Mesendoderm (in vitro differentiated cells): ENCODE data around the gene CHST11.

Experiments used
- DNase-seq: peaks from one replicate; pipeline ENCODE4 v3.0.0; 2013
- H2AK5ac ChIP-seq: 2 replicates; pipeline ENCODE4 v1.6.1; 2013; ENCODE audit warnings: low read length, inconsistent platforms
- H2BK120ac ChIP-seq: 2 replicates; pipeline ENCODE4 v1.6.1; 2013; ENCODE audit warnings: low read depth, mild to moderate bottlenecking, low read length, moderate library complexity, mixed read lengths
- H2BK15ac ChIP-seq: replicated peaks from 2 replicates; pipeline ENCODE4 v1.6.1; 2013; ENCODE audit warnings: low read depth, mild to moderate bottlenecking, moderate library complexity
- H2BK5ac ChIP-seq: 2 replicates; pipeline ENCODE4 v1.6.1; 2013; ENCODE audit warnings: low read length, inconsistent platforms
- H3K18ac ChIP-seq: 2 replicates; pipeline ENCODE4 v1.6.1; 2013; ENCODE audit warnings: mild to moderate bottlenecking, low read length, mixed read lengths
- H3K23ac ChIP-seq: one replicate; pipeline ENCODE4 v1.6.1; 2013; ENCODE audit warnings: low read length
- H3K27ac ChIP-seq: 2 replicates; pipeline ENCODE4 v1.5.1; 2013; ENCODE audit warnings: low read depth, mild to moderate bottlenecking, inconsistent platforms, low read length, moderate library complexity
- H3K27me3 ChIP-seq: 2 replicates; pipeline ENCODE4 v1.6.1; 2013; ENCODE audit warnings: low read length, control low read depth, mild to moderate bottlenecking, inconsistent platforms; ENCODE audit not compliant: insufficient read depth, poor library complexity
- H3K36me3 ChIP-seq: 2 replicates; pipeline ENCODE4 v1.6.1; 2013; ENCODE audit warnings: low read length, inconsistent platforms; ENCODE audit not compliant: control insufficient read depth, insufficient read depth
- H3K4ac ChIP-seq: one replicate; pipeline ENCODE4 v1.6.1; 2013; ENCODE audit warnings: low read depth, mild to moderate bottlenecking, low read length, moderate library complexity
- H3K4me1 ChIP-seq: 2 replicates; pipeline ENCODE4 v1.6.1; 2013; ENCODE audit warnings: low read depth, low read length, inconsistent platforms; ENCODE audit not compliant: control insufficient read depth
- H3K4me2 ChIP-seq: 2 replicates; pipeline ENCODE4 v1.6.1; 2013; ENCODE audit warnings: low read length
- H3K4me3 ChIP-seq: 2 replicates; pipeline ENCODE4 v1.5.1; 2013; ENCODE audit warnings: mild to moderate bottlenecking, low read length
- H3K56ac ChIP-seq: one replicate; pipeline ENCODE4 v1.6.1; 2013; ENCODE audit warnings: low read length
- H3K79me1 ChIP-seq: 2 replicates; pipeline ENCODE4 v1.6.1; 2013; ENCODE audit warnings: low read length, inconsistent platforms
- H3K79me2 ChIP-seq: 2 replicates; pipeline ENCODE4 v1.6.1; 2013; ENCODE audit warnings: mild to moderate bottlenecking, low read length; ENCODE audit not compliant: control insufficient read depth, insufficient read depth
- H3K9ac ChIP-seq: 2 replicates; pipeline ENCODE4 v1.6.1; 2013; ENCODE audit warnings: low read length, inconsistent platforms
- H4K5ac ChIP-seq: one replicate; pipeline ENCODE4 v1.6.1; 2013; ENCODE audit warnings: low read length
- H4K8ac ChIP-seq: one replicate; pipeline ENCODE4 v1.6.1; 2013; ENCODE audit warnings: low read depth, mild to moderate bottlenecking, control low read depth, low read length, moderate library complexity
- WGBS: extraction: QIAGEN DNeasy Blood & Tissue Kit; methylation state at CpG from one replicate; pipeline ENCODE4 v1.1.7; 2013; ENCODE audit warnings: low lambda C conversion rate, missing lambda C conversion rate; ENCODE audit not compliant: insufficient coverage; ENCODE audit errors: extremely low coverage; 5-methylcytosine and 5-hydroxymethylcytosine counted together

Gene CHST11

DNA sequence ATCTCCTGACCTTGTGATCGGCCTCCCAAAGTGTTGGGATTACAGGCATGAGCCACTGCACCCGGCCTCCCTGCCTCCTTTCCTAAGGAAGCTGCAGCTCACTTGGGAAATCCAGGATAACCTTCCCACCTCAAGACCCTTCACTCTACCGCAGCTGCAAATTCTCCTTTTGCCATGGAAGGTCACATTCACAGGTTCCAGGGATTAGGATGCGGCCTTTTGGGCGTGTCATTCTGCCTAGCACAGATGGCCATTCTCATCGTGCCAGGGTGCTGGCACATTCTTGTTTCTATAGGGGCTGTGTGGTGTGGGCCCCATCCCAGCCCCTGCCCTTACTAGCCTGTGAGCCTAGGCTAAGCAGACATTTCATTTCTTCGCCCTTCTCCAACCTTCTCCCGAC, 219.9 kb downstream of the CHST11 start:
- Histone ChIP-seq H2AK5ac (no peak overlapping the region), H2BK5ac (no peak overlapping the region), H3K23ac (no peak overlapping the region), H3K79me2 (no peaks in the 10 kb centered on the region), H2BK15ac (no peak overlapping the region), H3K4me3 (no peak overlapping the region), H3K9ac (no peak overlapping the region), H3K27me3 (no peaks in the 10 kb centered on the region), H3K56ac (no peak overlapping the region), H3K4ac (no peak overlapping the region), H4K5ac (no peak overlapping the region), H3K18ac (no peak overlapping the region), H2BK120ac (no peak overlapping the region), H4K8ac (no peak overlapping the region), H3K27ac (no peak overlapping the region), H3K36me3 (no peaks in the 10 kb centered on the region), H3K4me1 (peaks cover 6% of the 10 kb centered on the region), H3K4me2 (no peak overlapping the region), H3K79me1 (no peaks in the 10 kb centered on the region)
- no CpG with 5 or more reads among the region's 8 CpGs for WGBS
- no peak for DNase-seq

DNA sequence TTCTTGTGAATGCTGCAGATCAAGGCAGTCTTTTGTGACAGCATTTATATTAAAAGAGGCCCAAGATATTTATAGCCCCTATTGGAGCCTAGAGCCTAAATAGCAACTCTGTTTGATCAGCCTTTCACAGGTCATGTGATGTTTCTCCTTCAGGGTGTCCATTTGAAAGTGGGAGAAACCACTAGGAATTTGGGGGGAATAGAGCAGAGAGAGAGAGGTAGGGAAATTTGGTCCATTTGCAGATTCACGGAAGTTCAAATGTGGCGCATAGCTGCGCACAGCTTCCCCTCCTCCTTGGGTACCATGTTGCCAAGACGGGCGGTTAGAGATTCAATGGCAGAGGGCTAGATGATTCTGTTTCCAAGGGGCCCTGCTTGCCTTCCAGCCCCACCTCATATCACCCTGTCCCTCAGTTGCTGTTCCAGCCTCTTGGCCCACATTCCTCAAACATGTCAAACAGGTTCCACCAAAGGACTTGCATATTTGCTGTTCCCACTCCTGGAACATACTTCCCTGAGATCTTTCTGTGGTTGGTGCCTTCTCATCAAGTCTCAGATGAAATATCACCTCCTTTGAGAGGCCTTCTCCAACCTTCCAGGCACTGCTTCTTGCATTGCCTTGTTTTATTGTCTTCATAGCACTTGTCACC, 220.8 kb downstream of the CHST11 start:
- H2BK120ac ChIP-seq: no peak overlapping the region
- H3K4me3 ChIP-seq: no peak overlapping the region
- no peak overlapping the region for H2BK15ac ChIP-seq
- H3K79me1 ChIP-seq: no peaks in the 10 kb centered on the region
- no peaks in the 10 kb centered on the region for H3K4me1 ChIP-seq
- no peak overlapping the region for H3K18ac ChIP-seq
- no peak overlapping the region for H3K27ac ChIP-seq
- no peak overlapping the region for H4K8ac ChIP-seq
- WGBS: no CpG with 5 or more reads among the region's 5 CpGs
- no peak overlapping the region for H2AK5ac ChIP-seq
- DNase-seq: no peak
- no peaks in the 10 kb centered on the region for H3K36me3 ChIP-seq
- H4K5ac ChIP-seq: no peak overlapping the region
- no peak overlapping the region for H3K9ac ChIP-seq
- no peaks in the 10 kb centered on the region for H3K79me2 ChIP-seq
- no peak overlapping the region for H3K56ac ChIP-seq
- H3K4ac ChIP-seq: no peak overlapping the region
- no peaks in the 10 kb centered on the region for H3K27me3 ChIP-seq
- H3K23ac ChIP-seq: no peak overlapping the region
- no peak overlapping the region for H3K4me2 ChIP-seq
- no peak overlapping the region for H2BK5ac ChIP-seq

DNA sequence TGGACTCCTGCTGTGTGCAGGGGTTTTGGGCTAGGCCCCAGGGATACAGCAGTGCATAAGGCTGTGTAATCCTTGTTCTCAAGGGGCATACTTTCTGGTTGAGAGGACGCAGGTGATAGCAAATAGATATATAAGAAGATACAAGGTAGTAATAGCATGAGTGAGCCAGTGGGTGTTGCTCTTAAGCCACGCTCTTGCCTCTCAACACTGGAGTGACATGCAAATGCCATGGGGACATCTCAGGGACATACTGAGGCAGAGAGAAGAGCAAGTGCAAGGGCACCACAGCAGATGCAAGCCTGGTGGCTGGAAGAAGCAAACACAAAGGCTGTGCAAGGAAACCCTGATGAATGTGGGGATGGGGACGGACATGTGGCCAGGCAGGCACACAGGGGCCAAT, 223.3 kb downstream of the CHST11 start:
- H4K8ac ChIP-seq: no peak overlapping the region
- H3K4me2 ChIP-seq: no peak overlapping the region
- no peak overlapping the region for H2BK120ac ChIP-seq
- no peak overlapping the region for H2BK5ac ChIP-seq
- H3K9ac ChIP-seq: no peak overlapping the region
- peak; percentile 73 for DNase-seq
- no peaks in the 10 kb centered on the region for H3K27me3 ChIP-seq
- H3K56ac ChIP-seq: no peak overlapping the region
- no peak overlapping the region for H3K4me3 ChIP-seq
- H3K23ac ChIP-seq: no peak overlapping the region
- H3K4ac ChIP-seq: no peak overlapping the region
- H3K79me1 ChIP-seq: no peaks in the 10 kb centered on the region
- no peaks in the 10 kb centered on the region for H3K4me1 ChIP-seq
- H3K79me2 ChIP-seq: no peaks in the 10 kb centered on the region
- no peak overlapping the region for H4K5ac ChIP-seq
- no peak overlapping the region for H2BK15ac ChIP-seq
- H3K18ac ChIP-seq: no peak overlapping the region
- H3K27ac ChIP-seq: no peak overlapping the region
- H2AK5ac ChIP-seq: no peak overlapping the region
- H3K36me3 ChIP-seq: no peaks in the 10 kb centered on the region
- WGBS: no CpG with 5 or more reads among the region's 3 CpGs

GRCh38 chr12:104680491-104680890, 223.7 kb downstream of the CHST11 start:
- H3K79me1 ChIP-seq: no peaks in the 10 kb centered on the region
- no peaks in the 10 kb centered on the region for H3K79me2 ChIP-seq
- no peak overlapping the region for H4K8ac ChIP-seq
- H3K36me3 ChIP-seq: no peaks in the 10 kb centered on the region
- no peak overlapping the region for H3K27ac ChIP-seq
- no peak overlapping the region for H3K4me3 ChIP-seq
- no peak overlapping the region for H3K56ac ChIP-seq
- DNase-seq: no peak
- no peak overlapping the region for H3K4ac ChIP-seq
- H3K4me2 ChIP-seq: no peak overlapping the region
- H3K9ac ChIP-seq: no peak overlapping the region
- no peak overlapping the region for H2BK120ac ChIP-seq
- H3K27me3 ChIP-seq: no peaks in the 10 kb centered on the region
- H2BK15ac ChIP-seq: no peak overlapping the region
- no peak overlapping the region for H4K5ac ChIP-seq
- H3K18ac ChIP-seq: no peak overlapping the region
- H2AK5ac ChIP-seq: no peak overlapping the region
- no peak overlapping the region for H2BK5ac ChIP-seq
- H3K23ac ChIP-seq: no peak overlapping the region
- no peaks in the 10 kb centered on the region for H3K4me1 ChIP-seq
- no CpG with 5 or more reads among the region's 5 CpGs for WGBS

- Histone ChIP-seq H3K4me1 (no peaks in the 10 kb centered on the region), H3K18ac (no peak overlapping the region), H2BK120ac (no peak overlapping the region), H3K4ac (no peak overlapping the region), H4K8ac (no peak overlapping the region), H3K4me3 (no peak overlapping the region), H3K4me2 (no peak overlapping the region), H3K79me2 (no peaks in the 10 kb centered on the region), H3K79me1 (no peaks in the 10 kb centered on the region), H3K23ac (no peak overlapping the region), H3K27me3 (no peaks in the 10 kb centered on the region), H4K5ac (no peak overlapping the region), H2BK15ac (no peak overlapping the region), H3K9ac (no peak overlapping the region), H3K27ac (no peak overlapping the region), H2AK5ac (no peak overlapping the region), H3K56ac (no peak overlapping the region), H2BK5ac (no peak overlapping the region), H3K36me3 (no peaks in the 10 kb centered on the region)
- no peak for DNase-seq
- WGBS: no CpG with 5 or more reads among the region's 3 CpGs
These were observed 224.4 kb downstream of the CHST11 start for GRCh38 chr12:104681012-104681690.
